ENCODE results near the gene PPP1R7.
"Not testable (repeated sequence)": the region's sequence is repeated elsewhere in the genome, so short reads cannot be mapped to it uniquely, and the experiment has no call there.

PPP1R7 gene

DNA sequence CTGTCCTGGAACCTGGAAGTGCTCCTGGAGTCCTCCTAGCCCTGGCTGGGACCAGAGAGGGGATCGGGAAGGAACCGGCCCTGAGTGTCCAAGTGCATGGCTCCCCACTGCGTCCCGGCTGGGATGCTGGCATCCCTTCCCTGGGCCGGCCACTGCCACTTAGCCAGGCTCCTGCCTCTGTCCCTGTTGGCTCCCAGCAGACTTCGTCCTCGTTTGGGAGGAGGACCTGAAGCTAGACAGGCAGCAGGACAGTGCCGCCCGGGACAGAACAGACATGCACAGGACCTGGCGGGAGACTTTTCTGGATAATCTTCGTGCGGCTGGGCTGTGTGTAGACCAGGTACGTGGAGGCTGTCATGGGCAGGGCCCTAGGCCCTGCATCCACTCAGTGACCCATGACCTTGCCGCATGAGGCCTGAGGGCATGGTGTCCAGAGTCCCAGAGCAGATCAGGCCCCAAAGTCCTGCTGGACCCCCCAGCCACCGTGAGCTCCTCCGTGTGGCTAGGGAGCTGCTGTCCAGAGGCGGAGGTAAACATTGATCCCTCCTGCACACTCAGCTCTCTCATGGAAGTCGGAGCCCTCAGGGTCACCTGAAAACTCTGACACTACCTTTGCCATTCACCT, 45.4 kb downstream of the PPP1R7 start:
- Histone ChIP-seq H3K9me3 (ENCODE audit: control insufficient read depth, insufficient read depth, low read length) (no peaks in the 10 kb centered on the region), H3K4me1 (ENCODE audit: insufficient read depth, low read length) (no peaks in the 10 kb centered on the region), H3K9ac (ENCODE audit: low read depth, low read length) (no peak overlapping the region), H3K36me3 (ENCODE audit: insufficient read depth, low read length) (no peaks in the 10 kb centered on the region)

DNA sequence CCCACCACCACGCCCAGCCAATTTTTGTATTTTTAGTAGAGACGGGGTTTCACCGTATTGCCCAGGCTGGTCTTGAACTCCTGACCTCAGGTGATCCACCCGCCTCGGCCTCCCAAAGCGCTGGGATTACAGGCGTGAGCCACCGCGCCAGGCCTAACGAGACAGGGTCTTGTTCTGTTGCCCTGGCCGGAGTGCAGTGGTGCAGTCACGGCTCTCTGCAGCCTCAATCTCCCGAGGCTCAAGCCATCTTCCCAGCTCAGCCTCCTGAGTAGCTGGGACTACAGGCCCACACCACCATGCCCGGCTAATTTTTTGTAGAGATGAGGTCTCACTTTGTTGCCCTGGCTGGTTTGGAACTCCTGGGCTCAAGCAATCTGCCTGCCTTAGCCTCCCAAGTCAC, 47.0 kb downstream of the PPP1R7 start:
- not testable (repeated sequence) for H3K9ac ChIP-seq (ENCODE audit: low read depth, low read length); H3K9me3 ChIP-seq (ENCODE audit: control insufficient read depth, insufficient read depth, low read length); H3K36me3 ChIP-seq (ENCODE audit: insufficient read depth, low read length); H3K4me1 ChIP-seq (ENCODE audit: insufficient read depth, low read length)

DNA sequence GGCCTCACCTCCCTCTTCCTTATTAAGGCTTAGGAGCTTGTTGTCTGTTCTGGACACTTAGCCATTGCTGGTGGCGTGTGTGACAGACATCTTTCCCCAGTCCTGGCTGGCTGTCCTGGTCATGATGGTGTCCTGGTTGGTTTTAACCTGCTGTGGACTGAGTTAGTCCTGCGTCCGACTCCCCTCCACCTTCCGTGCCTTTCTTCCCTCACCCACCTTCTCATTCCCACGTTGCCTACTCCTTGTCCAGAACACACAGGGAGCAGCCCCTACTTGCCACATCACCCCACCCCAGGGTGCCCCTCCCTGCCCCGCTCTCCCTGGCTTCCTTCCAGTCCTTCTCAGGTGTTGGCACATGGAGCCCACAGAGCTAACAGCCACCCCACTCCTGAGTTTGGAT, 47.7 kb downstream of the PPP1R7 start:
- H3K9ac ChIP-seq (ENCODE audit: low read depth, low read length), result no peak overlapping the region
- H3K9me3 ChIP-seq (ENCODE audit: control insufficient read depth, insufficient read depth, low read length), result no peaks in the 10 kb centered on the region
- H3K4me1 ChIP-seq (ENCODE audit: insufficient read depth, low read length), result no peaks in the 10 kb centered on the region
- H3K36me3 ChIP-seq (ENCODE audit: insufficient read depth, low read length), result no peaks in the 10 kb centered on the region

DNA sequence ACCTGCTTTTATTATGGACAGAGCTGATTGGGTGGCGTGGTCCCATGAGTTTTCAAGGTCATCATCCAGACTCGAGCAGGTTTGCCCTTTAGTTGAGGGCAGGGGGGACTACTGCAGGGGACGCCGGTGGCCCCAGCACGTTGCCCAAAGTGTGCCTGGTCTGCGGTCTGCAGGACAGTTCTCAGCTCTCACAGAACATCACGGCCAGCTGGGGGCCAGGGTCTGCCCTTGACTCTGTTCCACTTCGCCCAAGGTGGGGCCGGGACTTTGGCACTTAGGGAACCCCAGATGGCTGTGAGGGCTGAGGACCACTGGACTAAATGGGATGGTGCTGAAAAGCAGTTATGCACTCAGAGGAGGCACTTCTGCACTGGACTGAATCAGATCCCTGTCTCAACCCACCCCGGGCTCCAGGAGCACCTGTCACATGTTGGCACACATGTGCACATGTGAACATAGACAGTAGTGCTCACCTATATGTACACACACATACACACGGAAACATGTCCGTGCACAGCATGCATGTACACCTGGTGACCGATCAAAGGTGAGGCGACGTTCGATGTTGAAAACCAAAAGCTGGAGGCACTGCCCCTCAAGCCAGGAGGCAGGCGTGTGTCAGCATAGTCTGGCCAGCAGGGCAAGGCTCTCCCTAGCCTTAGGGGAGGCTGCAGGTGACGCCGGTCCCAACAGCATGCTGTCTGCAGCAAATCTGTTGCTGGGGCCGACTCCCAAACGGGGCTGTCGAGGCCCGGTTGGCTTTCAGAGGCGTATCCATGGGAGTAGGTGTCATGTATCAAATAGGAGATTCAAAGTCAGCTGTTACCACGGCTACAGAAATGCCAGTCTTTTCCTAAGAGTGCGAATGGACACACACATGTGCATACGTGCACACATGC, 48.4 kb downstream of the PPP1R7 start:
- no peaks in the 10 kb centered on the region for H3K36me3 ChIP-seq (ENCODE audit: insufficient read depth, low read length)
- no peaks in the 10 kb centered on the region for H3K9me3 ChIP-seq (ENCODE audit: control insufficient read depth, insufficient read depth, low read length)
- no peaks in the 10 kb centered on the region for H3K4me1 ChIP-seq (ENCODE audit: insufficient read depth, low read length)
- H3K9ac ChIP-seq (ENCODE audit: low read depth, low read length), result no peak overlapping the region

DNA sequence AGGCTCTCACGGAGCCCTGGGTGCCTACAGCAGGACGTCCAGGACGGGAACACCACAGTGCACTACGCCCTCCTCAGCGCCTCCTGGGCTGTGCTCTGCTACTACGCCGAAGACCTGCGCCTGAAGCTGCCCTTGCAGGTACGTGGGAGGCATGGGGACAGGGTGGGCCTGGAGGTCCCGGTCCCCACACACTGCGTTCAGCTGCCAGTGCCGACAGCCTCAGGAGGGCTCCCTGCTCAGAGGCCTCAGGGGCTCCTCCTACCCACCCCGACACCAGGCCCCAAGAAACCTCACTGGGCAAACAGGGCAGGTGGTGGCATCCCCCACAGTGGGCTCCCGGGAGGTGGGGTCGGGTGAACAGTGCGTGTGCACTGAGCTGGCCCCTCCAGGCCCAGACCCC, 49.0 kb downstream of the PPP1R7 start:
- no peaks in the 10 kb centered on the region for H3K4me1 ChIP-seq (ENCODE audit: insufficient read depth, low read length)
- H3K9me3 ChIP-seq (ENCODE audit: control insufficient read depth, insufficient read depth, low read length), result no peaks in the 10 kb centered on the region
- H3K36me3 ChIP-seq (ENCODE audit: insufficient read depth, low read length), result no peaks in the 10 kb centered on the region
- H3K9ac ChIP-seq (ENCODE audit: low read depth, low read length), result no peak overlapping the region

DNA sequence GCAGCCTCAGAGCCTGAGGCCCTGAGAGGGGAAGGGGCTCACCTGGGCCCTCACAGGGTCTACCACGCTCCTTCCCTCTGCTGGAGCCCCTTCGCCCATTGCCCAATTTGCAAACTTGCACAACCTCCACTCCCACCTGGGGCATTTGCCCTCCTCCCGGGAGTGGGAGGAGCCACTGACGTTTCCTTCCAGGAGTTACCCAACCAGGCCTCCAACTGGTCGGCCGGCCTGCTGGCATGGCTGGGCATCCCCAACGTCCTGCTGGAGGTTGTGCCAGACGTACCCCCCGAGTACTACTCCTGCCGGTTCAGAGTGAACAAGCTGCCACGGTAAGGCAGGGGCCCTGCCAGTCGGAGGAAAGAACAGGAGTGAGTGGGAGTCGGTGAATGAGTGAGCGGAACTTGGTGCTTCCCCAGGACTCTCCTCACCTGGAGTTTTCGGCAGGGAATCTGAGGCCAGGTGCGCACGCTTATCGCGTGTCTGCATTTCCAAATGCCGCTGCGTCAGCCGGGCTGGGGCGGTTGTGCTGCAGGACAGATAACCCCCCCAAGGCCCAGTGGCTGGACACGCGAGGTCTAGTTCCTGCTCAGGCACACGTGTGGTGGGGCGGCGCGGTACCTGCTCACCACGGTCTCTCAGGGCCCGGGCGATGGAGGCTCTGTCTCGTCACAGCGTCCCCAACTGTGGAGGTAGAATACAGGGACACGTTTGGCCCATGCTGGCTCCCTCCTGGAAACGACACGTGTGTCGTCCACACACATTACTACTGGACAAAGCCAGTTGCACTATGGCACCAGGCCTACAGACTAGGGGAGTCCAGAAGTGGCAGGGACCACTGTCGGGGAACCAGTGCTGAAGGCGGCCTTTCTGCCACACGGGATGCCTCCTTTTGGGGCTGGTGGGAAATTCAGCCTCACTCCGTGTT, 49.9 kb downstream of the PPP1R7 start:
- H3K9me3 ChIP-seq (ENCODE audit: control insufficient read depth, insufficient read depth, low read length), result no peaks in the 10 kb centered on the region
- no peak overlapping the region for H3K9ac ChIP-seq (ENCODE audit: low read depth, low read length)
- H3K36me3 ChIP-seq (ENCODE audit: insufficient read depth, low read length), result no peaks in the 10 kb centered on the region
- no peaks in the 10 kb centered on the region for H3K4me1 ChIP-seq (ENCODE audit: insufficient read depth, low read length)

DNA sequence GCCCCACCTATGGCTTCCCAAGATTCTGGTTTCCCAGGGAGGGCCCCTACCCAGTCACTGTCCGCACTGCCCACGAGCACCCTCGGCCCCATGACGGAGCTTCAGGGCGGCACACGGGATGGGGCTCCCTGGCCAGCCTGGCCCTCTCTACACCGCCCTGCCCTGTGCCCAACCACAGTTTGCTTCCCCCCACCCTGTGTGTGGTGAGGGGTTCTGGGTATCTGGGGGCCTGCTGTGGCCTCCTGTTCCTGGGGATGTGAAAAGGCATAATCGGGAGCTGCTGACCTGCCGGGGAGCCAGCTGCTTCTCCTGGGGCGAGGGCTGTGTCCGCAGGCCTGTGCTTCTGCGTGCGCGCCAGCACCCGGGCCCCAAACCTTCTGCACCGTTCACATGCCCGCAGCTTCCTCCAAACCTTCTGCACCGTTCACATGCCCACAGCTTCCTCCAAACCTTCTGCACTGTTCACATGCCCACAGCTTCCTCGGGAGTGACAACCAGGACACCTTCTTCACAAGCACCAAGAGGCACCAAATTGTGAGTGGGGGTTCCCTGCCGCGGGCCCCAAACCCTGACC, 50.6 kb downstream of the PPP1R7 start:
- H3K36me3 ChIP-seq (ENCODE audit: insufficient read depth, low read length), result no peaks in the 10 kb centered on the region
- H3K4me1 ChIP-seq (ENCODE audit: insufficient read depth, low read length), result no peaks in the 10 kb centered on the region
- no peak overlapping the region for H3K9ac ChIP-seq (ENCODE audit: low read depth, low read length)
- H3K9me3 ChIP-seq (ENCODE audit: control insufficient read depth, insufficient read depth, low read length), result no peaks in the 10 kb centered on the region

DNA sequence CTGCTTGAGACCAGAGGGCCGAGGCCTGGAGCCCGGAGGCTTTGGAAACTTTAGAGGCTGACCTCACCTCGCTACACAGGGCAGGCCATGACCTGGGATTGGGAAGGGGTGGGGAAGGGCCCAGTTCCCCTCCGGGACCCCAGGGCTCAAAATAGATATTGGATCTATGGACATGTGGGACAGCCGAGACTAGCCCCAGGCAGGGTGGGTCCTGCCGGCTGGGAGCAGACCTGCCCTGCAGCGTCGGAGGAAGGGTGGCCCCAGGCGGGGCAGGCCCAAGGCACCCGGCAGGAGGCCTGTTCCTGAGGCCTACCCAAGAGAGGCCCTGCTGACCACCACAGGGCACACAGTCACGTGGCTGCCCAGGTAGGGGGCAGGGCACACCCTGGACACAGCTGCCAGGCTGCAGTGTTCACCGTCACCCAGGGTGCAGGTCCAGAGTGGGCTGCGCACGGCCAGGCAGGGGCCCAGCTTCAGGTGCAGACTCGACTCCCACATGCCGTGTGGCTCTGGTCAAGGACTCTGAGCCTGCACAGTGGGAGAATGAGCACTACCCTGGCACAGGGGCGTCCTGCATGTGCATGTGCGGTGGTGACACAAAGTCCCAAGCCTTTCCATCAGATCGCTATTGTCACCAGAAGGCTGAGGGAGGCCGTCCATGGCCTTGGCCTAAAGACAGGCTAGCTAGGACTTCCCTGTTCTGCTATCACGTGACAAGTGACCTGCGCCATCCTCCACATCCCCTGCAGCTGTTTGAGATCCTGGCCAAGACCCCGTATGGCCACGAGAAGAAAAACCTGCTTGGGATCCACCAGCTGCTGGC, 51.4 kb downstream of the PPP1R7 start:
- H3K9me3 ChIP-seq (ENCODE audit: control insufficient read depth, insufficient read depth, low read length), result no peaks in the 10 kb centered on the region
- no peaks in the 10 kb centered on the region for H3K4me1 ChIP-seq (ENCODE audit: insufficient read depth, low read length)
- H3K9ac ChIP-seq (ENCODE audit: low read depth, low read length), result no peak overlapping the region
- no peaks in the 10 kb centered on the region for H3K36me3 ChIP-seq (ENCODE audit: insufficient read depth, low read length)

DNA sequence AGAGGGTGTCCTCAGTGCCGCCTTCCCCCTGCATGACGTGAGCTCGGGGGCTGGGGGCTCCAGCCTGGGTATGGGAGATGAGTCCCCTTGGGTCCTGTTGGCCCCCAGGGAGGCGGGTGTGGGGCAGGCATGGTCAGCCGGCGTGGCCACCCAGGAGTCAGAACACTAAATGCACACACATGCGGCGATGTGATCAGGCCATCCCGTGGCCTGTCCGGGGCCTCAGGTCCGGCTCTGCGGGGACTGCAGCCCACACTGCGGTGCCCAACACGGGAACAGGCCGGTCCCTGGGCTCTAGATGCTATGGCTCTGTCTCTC, 52.0 kb downstream of the PPP1R7 start:
- no peaks in the 10 kb centered on the region for H3K36me3 ChIP-seq (ENCODE audit: insufficient read depth, low read length)
- H3K4me1 ChIP-seq (ENCODE audit: insufficient read depth, low read length), result no peaks in the 10 kb centered on the region
- H3K9ac ChIP-seq (ENCODE audit: low read depth, low read length), result no peak overlapping the region
- no peaks in the 10 kb centered on the region for H3K9me3 ChIP-seq (ENCODE audit: control insufficient read depth, insufficient read depth, low read length)

DNA sequence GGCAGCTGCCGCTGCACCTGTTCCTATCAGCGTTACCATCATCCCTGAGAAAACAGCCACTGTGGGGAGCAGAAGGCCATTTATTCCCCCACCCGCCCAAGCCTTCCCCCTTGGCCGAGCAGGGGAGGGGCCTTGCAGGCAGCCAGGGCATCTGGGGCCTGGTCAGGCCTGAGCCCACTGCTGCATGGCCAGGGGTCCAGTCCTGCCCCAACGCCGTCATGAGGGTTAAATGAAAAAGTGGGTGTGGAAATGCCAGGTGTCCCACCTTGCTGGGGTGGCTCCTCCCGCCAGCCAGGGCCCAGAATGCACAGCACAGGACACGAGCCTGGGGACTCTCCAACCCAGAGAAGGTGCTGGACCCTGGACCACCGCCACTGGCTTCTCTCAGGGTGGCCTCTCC, 52.4 kb downstream of the PPP1R7 start:
- H3K36me3 ChIP-seq (ENCODE audit: insufficient read depth, low read length), result no peaks in the 10 kb centered on the region
- H3K9ac ChIP-seq (ENCODE audit: low read depth, low read length), result no peak overlapping the region
- no peaks in the 10 kb centered on the region for H3K9me3 ChIP-seq (ENCODE audit: control insufficient read depth, insufficient read depth, low read length)
- no peaks in the 10 kb centered on the region for H3K4me1 ChIP-seq (ENCODE audit: insufficient read depth, low read length)

DNA sequence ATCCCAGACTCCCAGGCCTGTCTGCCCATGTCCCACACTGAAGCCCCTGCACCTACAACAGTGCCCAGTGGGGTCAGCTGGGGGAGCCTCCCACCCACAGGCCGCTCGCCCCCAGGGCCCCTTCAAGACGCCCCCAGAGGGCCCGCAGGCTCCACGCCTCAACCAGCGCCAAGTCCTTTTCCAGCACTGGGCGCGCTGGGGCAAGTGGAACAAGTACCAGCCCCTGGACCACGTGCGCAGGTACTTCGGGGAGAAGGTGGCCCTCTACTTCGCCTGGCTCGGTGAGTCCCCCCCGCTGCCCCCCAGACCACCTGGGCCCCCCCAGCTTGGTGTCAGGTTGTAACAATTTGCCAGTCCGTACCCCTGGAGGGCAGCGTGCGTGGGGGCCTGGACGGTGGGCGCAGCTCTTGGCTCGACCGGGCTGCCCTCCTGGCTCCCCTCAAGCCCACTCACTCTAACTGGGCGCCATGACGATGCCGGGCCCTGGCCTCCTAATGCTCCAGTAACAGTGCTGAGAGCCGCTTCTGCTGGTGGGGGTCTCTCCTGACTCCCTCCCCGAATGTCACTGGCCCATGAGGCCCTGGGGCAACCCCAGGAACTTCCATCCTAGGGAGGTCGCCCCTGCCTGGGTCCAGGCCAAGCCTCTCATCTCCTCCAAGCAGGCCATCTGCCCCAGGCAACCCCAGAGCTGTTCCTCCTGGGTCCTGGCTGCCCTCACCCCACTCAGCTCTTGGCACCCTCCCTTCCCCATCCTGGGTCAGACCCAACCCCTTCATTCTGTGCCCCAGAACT, 53.1 kb downstream of the PPP1R7 start:
- H3K36me3 ChIP-seq (ENCODE audit: insufficient read depth, low read length), result no peaks in the 10 kb centered on the region
- no peaks in the 10 kb centered on the region for H3K4me1 ChIP-seq (ENCODE audit: insufficient read depth, low read length)
- H3K9me3 ChIP-seq (ENCODE audit: control insufficient read depth, insufficient read depth, low read length), result no peaks in the 10 kb centered on the region
- H3K9ac ChIP-seq (ENCODE audit: low read depth, low read length), result no peak overlapping the region

DNA sequence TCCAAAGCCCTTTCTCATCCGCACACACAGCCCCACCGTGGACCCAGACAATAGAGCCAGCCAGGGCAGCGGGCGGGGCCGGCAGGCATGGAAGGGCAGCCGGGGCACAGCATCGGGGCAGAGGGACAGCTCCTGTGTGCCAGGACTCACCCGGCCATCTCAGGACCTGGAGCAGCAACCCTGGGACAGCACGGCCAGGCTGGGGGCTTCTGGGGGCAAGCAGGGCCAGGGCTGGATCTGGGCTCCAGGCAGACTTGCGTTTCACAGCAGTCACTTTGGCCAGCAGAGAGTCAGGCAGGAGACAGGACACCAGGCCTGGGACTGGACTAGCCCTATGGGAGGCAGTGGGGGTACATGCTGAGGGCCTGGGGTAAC, 53.7 kb downstream of the PPP1R7 start:
- Histone ChIP-seq H3K36me3 (ENCODE audit: insufficient read depth, low read length) (no peaks in the 10 kb centered on the region), H3K9me3 (ENCODE audit: control insufficient read depth, insufficient read depth, low read length) (no peaks in the 10 kb centered on the region), H3K9ac (ENCODE audit: low read depth, low read length) (no peak overlapping the region), H3K4me1 (ENCODE audit: insufficient read depth, low read length) (no peaks in the 10 kb centered on the region)

DNA sequence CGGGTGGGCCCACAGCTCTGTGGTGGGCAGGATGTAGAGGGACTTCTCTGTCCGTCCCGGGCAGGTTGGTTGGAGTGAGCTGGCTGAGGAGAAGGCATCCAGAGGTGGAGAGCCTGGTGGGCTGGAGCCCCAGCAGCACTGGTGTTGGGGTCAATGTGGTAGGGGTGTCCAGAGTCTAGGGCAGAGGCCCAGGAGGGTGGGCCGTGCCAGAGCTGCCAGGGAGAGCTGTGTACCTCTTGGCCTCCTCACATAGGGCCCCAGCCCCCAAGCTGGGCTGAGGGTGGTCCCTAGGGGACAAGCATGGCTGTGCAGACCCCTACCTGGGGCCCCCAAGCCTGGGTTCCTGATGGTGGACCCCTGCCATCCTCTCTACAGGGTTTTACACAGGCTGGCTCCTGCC, 54.2 kb downstream of the PPP1R7 start:
- no peaks in the 10 kb centered on the region for H3K36me3 ChIP-seq (ENCODE audit: insufficient read depth, low read length)
- H3K9ac ChIP-seq (ENCODE audit: low read depth, low read length), result no peak overlapping the region
- H3K9me3 ChIP-seq (ENCODE audit: control insufficient read depth, insufficient read depth, low read length), result no peaks in the 10 kb centered on the region
- H3K4me1 ChIP-seq (ENCODE audit: insufficient read depth, low read length), result no peaks in the 10 kb centered on the region

All from ES-I3 (cell line).